Stimulated activated memory B cell treated with anti-CD40 and anti-IgM and Interleukin-4, amounts not matched to agents 10 μg/mL and 1 μg/mL and 100 μg/mL, for 72 hours (primary cell): ENCODE measurements around the gene ZBED4.

Experiments
- ATAC-seq: fragments of 150-1000 bp; cut with Tn5 transposase; 2 replicates; pipeline ENCODE4 v1.10.0; 2021
- H3K27ac Mint-ChIP-seq: one replicate; pipeline ENCODE4 v1.8.0; 2022; ENCODE audit warnings: mild to moderate bottlenecking, mixed read lengths
- H3K27me3 Mint-ChIP-seq: one replicate; pipeline ENCODE4 v1.8.0; 2022; ENCODE audit warnings: mixed read lengths
- H3K36me3 Mint-ChIP-seq: one replicate; pipeline ENCODE4 v1.8.0; 2022; ENCODE audit warnings: mixed read lengths
- H3K4me1 Mint-ChIP-seq: one replicate; pipeline ENCODE4 v1.8.0; 2022; ENCODE audit warnings: mixed read lengths
- H3K4me3 Mint-ChIP-seq: one replicate; pipeline ENCODE4 v1.8.0; 2022; ENCODE audit warnings: mild to moderate bottlenecking, moderate library complexity, mixed read lengths
- H3K9me3 Mint-ChIP-seq: one replicate; pipeline ENCODE4 v1.8.0; 2022; ENCODE audit warnings: mixed read lengths

The ZBED4 gene

GRCh38 chr22:49856766-49857618 lies 3.3 kb downstream of the ZBED4 start:
- no peak overlapping the region for H3K27ac Mint-ChIP-seq
- no peaks in the 10 kb centered on the region for H3K9me3 Mint-ChIP-seq
- H3K4me3 Mint-ChIP-seq: no peak overlapping the region
- ATAC-seq: no peak
- no peaks in the 10 kb centered on the region for H3K36me3 Mint-ChIP-seq
- peaks cover 1% of the 10 kb centered on the region for H3K27me3 Mint-ChIP-seq
- H3K4me1 Mint-ChIP-seq: peaks cover 51% of the 10 kb centered on the region

- no peak overlapping the region for H3K27ac Mint-ChIP-seq
- H3K4me1 Mint-ChIP-seq: peaks cover 51% of the 10 kb centered on the region
- H3K27me3 Mint-ChIP-seq: no peaks in the 10 kb centered on the region
- no peaks in the 10 kb centered on the region for H3K36me3 Mint-ChIP-seq
- no peak overlapping the region for H3K4me3 Mint-ChIP-seq
- H3K9me3 Mint-ChIP-seq: no peaks in the 10 kb centered on the region
- ATAC-seq: no peak
Observed at GRCh38 chr22:49858827-49859226, 5.2 kb downstream of the ZBED4 start.

- Mint-ChIP-seq H3K9me3 (peaks cover 10% of the 10 kb centered on the region), H3K27me3 (no peaks in the 10 kb centered on the region), H3K4me1 (peaks cover 34% of the 10 kb centered on the region), H3K36me3 (peaks cover 15% of the 10 kb centered on the region), H3K4me3 (no peak overlapping the region), H3K27ac (no peak overlapping the region)
- ATAC-seq: no peak
Observed at GRCh38 chr22:49861642-49862495, 8.2 kb downstream of the ZBED4 start.

- no peak for ATAC-seq
- H3K27me3 Mint-ChIP-seq: no peaks in the 10 kb centered on the region
Observed at GRCh38 chr22:49862496-49862776, 8.8 kb downstream of the ZBED4 start.

GRCh38 chr22:49863931-49864330 lies 10.3 kb downstream of the ZBED4 start:
- peaks cover 25% of the 10 kb centered on the region for H3K4me1 Mint-ChIP-seq
- no peaks in the 10 kb centered on the region for H3K27me3 Mint-ChIP-seq
- no peak for ATAC-seq
- H3K4me3 Mint-ChIP-seq: no peak overlapping the region
- H3K27ac Mint-ChIP-seq: no peak overlapping the region
- H3K9me3 Mint-ChIP-seq: peaks cover 10% of the 10 kb centered on the region
- peaks cover 32% of the 10 kb centered on the region for H3K36me3 Mint-ChIP-seq

More at GRCh38 chr22:49862496-49862776, 8.8 kb downstream of the ZBED4 start:
- H3K9me3 Mint-ChIP-seq: peaks cover 10% of the 10 kb centered on the region
- H3K4me1 Mint-ChIP-seq: peaks cover 34% of the 10 kb centered on the region
- no peak overlapping the region for H3K4me3 Mint-ChIP-seq
- no peak overlapping the region for H3K27ac Mint-ChIP-seq
- peaks cover 21% of the 10 kb centered on the region for H3K36me3 Mint-ChIP-seq

- Mint-ChIP-seq H3K36me3 (peaks cover 44% of the 10 kb centered on the region), H3K9me3 (peaks cover 15% of the 10 kb centered on the region), H3K4me3 (no peak overlapping the region), H3K27ac (no peak overlapping the region), H3K27me3 (no peaks in the 10 kb centered on the region), H3K4me1 (peaks cover 20% of the 10 kb centered on the region)
- no peak for ATAC-seq
Observed at GRCh38 chr22:49865156-49865555, 11.5 kb downstream of the ZBED4 start.

- ATAC-seq: no peak
- Mint-ChIP-seq H3K4me1 (peaks cover 20% of the 10 kb centered on the region), H3K4me3 (no peak overlapping the region), H3K27me3 (no peaks in the 10 kb centered on the region), H3K36me3 (peaks cover 49% of the 10 kb centered on the region), H3K9me3 (peaks cover 15% of the 10 kb centered on the region), H3K27ac (no peak overlapping the region)
Observed at GRCh38 chr22:49866134-49866533, 12.5 kb downstream of the ZBED4 start.

- Mint-ChIP-seq H3K4me3 (no peak overlapping the region), H3K9me3 (peaks cover 15% of the 10 kb centered on the region), H3K27me3 (no peaks in the 10 kb centered on the region), H3K4me1 (peaks cover 14% of the 10 kb centered on the region), H3K27ac (no peak overlapping the region), H3K36me3 (peaks cover 49% of the 10 kb centered on the region)
- no peak for ATAC-seq
Observed at GRCh38 chr22:49866646-49867045, 13.0 kb downstream of the ZBED4 start.

- H3K9me3 Mint-ChIP-seq: peaks cover 15% of the 10 kb centered on the region
- ATAC-seq: no peak
- H3K27me3 Mint-ChIP-seq: no peaks in the 10 kb centered on the region
- H3K4me1 Mint-ChIP-seq: peaks cover 7% of the 10 kb centered on the region
- no peak overlapping the region for H3K27ac Mint-ChIP-seq
- H3K36me3 Mint-ChIP-seq: peaks cover 49% of the 10 kb centered on the region
- no peak overlapping the region for H3K4me3 Mint-ChIP-seq
Observed at GRCh38 chr22:49867303-49868265, 13.9 kb downstream of the ZBED4 start.

GRCh38 chr22:49869086-49869830 lies 15.6 kb downstream of the ZBED4 start:
- Mint-ChIP-seq H3K9me3 (peaks cover 15% of the 10 kb centered on the region), H3K27me3 (no peaks in the 10 kb centered on the region), H3K36me3 (peaks cover 62% of the 10 kb centered on the region), H3K27ac (no peak overlapping the region), H3K4me3 (no peak overlapping the region), H3K4me1 (peaks cover 12% of the 10 kb centered on the region)
- ATAC-seq: no peak

GRCh38 chr22:49869845-49870712 lies 16.4 kb downstream of the ZBED4 start:
- no peaks in the 10 kb centered on the region for H3K27me3 Mint-ChIP-seq
- peaks cover 15% of the 10 kb centered on the region for H3K9me3 Mint-ChIP-seq
- H3K4me1 Mint-ChIP-seq: peaks cover 12% of the 10 kb centered on the region
- no peak overlapping the region for H3K27ac Mint-ChIP-seq
- ATAC-seq: no peak
- peaks cover 67% of the 10 kb centered on the region for H3K36me3 Mint-ChIP-seq
- no peak overlapping the region for H3K4me3 Mint-ChIP-seq

- ATAC-seq: no peak
- H3K36me3 Mint-ChIP-seq: peaks cover 64% of the 10 kb centered on the region
- H3K27me3 Mint-ChIP-seq: no peaks in the 10 kb centered on the region
- H3K27ac Mint-ChIP-seq: no peak overlapping the region
- H3K4me3 Mint-ChIP-seq: no peak overlapping the region
- H3K9me3 Mint-ChIP-seq: peaks cover 8% of the 10 kb centered on the region
- H3K4me1 Mint-ChIP-seq: peaks cover 17% of the 10 kb centered on the region
Observed at GRCh38 chr22:49871482-49871881, 17.8 kb downstream of the ZBED4 start.

- H3K36me3 Mint-ChIP-seq: peaks cover 58% of the 10 kb centered on the region
- ATAC-seq: no peak
- peaks cover 5% of the 10 kb centered on the region for H3K9me3 Mint-ChIP-seq
- H3K4me3 Mint-ChIP-seq: no peak overlapping the region
- H3K27ac Mint-ChIP-seq: no peak overlapping the region
- no peaks in the 10 kb centered on the region for H3K27me3 Mint-ChIP-seq
- peaks cover 18% of the 10 kb centered on the region for H3K4me1 Mint-ChIP-seq
Observed at GRCh38 chr22:49872347-49872746, 18.7 kb downstream of the ZBED4 start.
